CD4-positive, alpha-beta T cell treated with Interleukin-12 subunit alpha and Interleukin-12 subunit beta, for 1 hour (primary cell): Measurements from ENCODE around the gene DSCAML1.

Source experiments
- DNase-seq: peaks from one replicate; pipeline ENCODE4 v3.0.0-alpha.2; 2020

DSCAML1 gene

DNA sequence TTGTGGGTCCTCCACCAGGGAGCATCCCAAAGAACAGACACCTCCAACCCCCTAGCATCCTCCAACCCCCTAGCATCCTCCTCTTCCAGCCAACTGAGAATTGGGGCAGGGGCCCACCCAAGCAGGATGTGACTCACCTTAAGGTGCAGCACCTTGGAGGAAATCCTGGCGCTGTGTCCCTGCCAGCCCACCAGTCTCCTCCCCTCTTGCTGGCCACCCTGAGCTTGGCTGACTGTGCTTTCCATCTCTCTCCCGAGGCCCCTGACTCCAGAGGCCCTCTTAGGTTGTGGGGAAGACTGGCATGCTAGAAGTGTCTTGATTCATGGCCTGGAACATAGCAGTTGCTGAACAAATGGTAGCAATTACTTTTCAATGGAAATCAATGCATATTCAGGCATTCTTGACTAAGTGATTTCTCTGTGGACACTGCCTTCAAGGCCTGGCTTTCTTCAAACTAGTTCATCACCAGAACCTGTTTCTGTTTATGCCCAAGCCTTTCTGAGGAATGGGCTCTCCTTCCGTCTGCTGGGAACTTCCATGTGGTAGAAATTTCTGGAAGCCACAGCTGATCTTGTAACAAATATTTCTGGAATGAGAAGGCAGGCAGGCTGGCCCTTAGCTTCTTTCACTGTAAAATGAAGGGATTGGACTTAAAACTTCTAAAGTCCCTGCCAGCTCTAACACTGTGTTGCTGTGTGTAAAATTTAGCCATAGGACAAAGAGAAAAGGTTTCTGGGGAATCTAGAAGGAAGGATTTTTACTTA lies 408.8 kb downstream of the DSCAML1 start:
- no peak for DNase-seq

DNA sequence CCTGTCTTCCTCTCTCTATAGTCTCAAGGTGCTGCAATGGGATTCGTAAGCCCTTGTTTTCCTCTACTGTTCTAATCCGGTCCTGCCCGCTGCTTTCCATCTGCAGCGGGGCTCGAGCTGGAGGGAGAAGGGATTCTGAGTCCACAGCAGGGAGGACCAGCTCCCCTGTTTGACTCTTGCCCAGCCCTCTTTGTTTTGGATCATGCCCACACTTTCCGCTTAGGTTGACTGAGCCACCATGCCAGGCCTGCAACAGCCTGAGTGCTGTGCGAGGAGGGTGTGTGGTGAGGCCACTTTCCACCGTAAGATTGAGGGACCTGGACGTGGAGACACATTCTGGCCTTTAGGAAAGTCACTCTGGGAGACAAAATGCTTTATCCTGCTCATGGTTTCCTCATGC lies 411.1 kb downstream of the DSCAML1 start:
- no peak for DNase-seq

- DNase-seq = no peak
Measured at GRCh38 chr11:117385471-117385870, 411.5 kb downstream of the DSCAML1 start.

DNA sequence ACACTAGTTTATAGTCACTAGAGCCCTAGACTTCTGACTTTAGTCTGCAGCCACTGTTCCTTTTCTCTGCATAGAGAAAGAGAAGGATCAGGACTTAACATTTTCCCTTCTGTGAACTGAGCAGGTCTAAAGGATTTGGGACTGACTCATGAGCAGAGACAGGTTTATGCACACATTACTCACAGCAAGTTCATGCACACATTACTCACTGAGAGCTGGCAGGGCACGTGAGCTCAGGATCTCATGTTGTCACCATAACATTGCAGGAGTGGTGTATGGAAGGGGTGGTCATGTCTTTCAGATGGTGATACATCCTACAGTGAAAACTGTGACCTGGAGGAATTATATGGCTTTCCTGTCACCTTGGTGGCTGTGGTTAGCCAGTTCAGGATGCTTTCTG lies 413.0 kb downstream of the DSCAML1 start:
- DNase-seq = no peak

- no peak for DNase-seq
Measured at GRCh38 chr11:117382746-117383145, 414.3 kb downstream of the DSCAML1 start.

DNA sequence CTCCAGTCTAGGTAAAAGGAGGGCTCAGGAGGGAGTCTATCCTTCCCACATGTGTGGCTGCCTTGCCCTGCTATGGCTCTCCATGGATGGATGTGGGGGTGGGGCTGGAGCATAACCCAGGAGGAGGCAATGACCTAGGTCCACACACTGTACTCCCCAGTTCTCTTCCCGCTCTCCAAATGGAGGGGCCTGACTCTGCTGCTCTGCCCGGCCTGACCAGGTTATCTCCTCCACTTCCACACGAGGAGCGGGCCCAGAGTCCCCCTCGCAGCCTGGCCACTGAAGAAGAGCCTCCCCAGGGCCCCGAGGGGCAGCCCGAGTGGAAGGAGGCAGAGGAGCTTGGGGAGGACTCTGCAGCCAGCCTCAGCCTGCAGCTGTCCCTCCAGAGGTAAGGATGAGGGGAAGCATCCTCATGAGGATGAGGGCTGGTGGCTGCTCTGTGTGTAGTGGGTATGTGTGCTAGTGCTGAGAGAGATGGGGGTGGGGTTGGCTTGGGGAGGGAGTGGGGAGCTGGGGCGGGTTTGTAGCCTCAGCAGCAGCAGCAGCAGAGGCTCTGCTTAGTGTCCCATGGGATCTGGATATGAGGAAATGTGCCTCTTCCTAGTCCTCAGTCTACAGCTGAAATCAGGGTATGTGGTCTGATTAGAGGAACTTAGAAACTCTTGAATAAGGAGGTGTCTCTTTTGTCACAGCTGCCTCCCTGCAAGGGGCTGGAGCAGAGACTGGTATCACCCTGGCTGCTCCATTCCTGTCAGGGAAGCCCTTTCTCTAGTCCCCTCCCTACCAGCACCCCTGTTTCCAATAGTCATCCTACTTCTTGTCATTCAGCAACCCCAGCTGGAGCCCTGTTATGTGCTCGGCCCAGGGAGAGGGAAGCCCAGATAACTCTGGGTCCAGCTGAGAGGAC lies 415.3 kb downstream of the DSCAML1 start:
- DNase-seq = no peak

DNA sequence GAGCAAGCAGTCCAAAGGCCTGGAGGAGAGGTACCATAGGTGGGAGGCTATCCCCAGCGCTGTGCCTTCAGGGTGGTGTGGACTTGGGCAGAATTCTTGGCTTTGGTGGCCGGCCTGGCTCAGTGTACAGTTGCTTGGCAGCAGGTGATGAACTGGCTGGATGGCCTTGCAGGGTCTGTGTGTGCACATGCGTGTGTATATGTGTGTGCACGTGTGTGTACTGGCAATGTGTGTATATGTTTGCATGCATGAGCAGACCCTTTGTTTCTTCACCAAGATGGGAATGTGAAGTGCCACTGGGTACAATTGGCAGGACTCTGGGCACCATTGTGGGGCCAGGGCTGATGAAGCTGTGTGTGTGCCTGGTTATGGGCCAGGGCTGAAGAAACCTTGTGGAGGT lies 416.3 kb downstream of the DSCAML1 start:
- DNase-seq = no peak

GRCh38 chr11:117378976-117379865 lies 417.8 kb downstream of the DSCAML1 start:
- DNase-seq = no peak
